Fibroblast of gingiva (primary cell): ENCODE data around the gene RADIL.

Source experiments
- DNase-seq: peaks from one replicate; pipeline ENCODE4 v3.0.0-alpha.2; 2011; ENCODE audit warnings: low read depth

Gene RADIL

DNA sequence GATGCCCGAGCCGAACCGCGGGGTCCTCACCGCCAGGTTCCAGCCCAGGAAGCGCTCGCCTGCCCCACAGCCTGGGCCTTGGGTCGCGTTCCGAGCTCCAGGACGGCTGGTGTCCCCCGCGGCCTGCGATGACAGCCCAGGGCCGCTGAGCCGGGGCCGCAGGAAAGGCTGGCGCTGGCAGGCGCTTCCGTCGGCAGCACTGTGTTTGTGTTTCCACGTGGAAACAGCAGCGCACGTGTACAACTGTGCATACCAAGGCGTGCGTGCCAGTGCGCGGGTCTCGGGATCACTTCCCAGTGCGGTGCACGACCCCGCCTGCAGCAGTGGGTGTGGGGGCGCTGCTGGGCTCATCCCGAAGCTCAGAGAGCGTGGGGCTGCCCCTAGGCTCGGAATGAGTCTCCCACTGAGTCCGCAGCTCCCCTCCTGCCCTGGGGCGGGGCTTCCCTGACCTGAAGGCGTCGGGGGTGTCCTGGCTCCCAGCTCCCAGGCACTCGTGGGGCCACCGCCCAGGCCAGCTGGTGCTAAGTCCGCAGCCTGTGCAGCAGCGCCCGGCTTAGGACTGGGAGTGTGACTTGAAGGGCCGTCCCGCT, 90.9 kb downstream of the RADIL start:
- DNase-seq: peak; percentile 24

DNA sequence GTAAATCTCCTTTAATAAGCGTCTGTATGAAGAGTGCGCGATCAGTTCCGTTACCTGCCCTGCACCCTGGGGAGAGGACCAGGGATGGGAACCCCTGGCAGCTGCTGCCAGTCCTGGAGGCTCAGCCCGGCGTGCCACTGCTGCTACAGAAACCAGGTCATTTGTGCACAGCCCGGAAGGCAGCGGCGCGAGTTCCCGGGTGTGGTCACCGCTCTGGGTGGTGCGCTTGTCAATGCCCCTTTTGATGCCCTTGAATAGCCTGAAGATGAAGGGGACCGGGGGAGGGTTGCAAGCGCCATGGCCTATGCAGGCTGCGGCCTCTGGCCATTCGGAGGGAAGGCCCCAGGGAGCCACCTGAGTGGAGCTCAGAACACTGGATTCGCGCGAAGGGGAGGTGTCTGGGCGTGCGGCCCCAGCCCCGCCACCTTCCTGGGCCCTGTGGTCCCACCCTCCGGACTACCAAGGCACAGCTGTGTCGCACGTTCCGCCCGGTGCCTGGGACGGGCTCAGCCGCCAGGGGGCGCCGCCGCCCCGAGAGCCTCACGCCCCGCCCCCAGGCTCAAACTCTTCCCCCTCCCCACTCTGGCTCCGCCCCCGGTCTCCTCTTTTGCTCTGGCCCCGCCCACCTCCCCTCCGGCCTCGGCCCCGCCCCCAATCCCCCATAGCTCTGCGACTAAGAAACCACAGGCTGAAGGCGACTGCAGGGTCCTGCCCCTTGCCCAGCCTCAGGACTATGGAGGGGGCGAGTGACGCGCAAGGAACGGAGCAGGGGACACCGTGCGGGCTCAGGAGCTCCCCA, 91.6 kb downstream of the RADIL start:
- peak; percentile 43 for DNase-seq

DNA sequence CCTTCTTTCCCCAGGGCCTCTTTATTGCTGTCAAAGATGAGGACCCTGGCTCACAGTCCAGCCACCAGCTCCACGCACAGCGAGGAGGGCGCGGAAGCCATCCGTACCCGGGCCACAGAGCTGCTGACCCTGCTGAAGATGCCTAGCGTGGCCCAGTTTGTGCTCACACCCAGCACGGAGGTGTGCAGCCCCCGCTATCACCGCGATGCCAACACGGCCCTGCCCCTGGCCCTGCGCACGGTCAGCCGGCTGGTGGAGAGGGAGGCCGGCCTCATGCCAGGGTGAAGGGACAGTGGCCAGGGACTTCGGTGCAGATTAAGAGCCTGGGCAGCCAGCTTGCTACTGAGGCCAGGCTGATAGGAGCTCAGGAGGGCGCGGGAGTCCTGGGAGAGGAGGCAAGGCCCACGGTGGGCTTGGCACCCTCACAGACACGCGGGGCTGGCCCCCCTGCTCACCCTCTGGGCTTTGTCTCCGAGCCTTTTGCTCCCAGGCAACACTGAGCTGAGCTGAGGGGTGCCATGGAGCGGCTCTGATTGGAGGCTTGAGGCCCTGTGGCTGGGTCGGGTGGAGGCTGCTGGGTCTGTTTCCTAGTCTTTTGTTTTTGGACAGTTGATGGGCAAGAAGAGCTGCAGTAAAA, 92.3 kb downstream of the RADIL start:
- DNase-seq: no peak

DNA sequence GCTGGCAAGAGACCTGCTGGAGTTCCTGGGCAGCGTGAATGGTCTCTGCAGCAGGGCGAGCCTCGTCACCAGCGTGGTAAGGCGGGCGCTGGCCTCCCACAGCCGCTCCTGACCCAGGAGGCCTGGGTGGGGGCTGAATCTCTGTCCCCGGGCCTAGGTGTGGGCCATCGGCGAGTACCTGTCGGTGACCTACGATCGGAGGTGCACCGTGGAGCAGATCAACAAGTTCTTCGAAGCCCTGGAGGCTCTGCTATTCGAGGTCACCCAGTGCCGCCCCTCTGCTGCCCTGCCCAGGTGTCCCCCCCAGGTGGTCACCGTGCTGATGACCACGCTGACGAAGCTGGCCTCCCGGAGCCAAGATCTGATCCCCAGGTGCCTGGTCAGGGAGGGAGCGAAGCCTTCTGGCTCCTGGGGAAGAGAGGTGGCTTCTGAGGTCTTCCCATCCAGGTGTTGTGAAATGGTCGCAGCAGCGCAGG, 93.0 kb downstream of the RADIL start:
- DNase-seq: no peak

DNA sequence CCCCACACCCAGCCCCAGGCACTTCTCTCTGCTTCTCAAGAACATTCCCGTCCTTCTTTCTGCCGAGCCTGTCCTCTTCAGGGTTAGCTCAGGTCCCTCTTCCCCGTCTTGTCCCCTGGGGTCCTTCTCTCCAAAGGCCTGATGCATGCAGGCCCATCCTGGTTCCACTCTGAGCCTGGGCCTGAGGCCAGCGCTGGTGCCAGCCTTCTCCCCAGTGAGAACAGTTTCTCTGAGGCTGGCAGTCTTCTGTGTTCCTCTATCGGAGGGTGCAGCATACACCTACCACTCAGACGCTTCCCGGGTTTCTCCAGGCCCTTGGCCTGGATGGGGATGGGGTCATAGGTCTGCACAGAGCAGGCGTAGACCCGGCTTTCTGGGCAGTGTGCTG, 93.4 kb downstream of the RADIL start:
- DNase-seq: no peak

DNA sequence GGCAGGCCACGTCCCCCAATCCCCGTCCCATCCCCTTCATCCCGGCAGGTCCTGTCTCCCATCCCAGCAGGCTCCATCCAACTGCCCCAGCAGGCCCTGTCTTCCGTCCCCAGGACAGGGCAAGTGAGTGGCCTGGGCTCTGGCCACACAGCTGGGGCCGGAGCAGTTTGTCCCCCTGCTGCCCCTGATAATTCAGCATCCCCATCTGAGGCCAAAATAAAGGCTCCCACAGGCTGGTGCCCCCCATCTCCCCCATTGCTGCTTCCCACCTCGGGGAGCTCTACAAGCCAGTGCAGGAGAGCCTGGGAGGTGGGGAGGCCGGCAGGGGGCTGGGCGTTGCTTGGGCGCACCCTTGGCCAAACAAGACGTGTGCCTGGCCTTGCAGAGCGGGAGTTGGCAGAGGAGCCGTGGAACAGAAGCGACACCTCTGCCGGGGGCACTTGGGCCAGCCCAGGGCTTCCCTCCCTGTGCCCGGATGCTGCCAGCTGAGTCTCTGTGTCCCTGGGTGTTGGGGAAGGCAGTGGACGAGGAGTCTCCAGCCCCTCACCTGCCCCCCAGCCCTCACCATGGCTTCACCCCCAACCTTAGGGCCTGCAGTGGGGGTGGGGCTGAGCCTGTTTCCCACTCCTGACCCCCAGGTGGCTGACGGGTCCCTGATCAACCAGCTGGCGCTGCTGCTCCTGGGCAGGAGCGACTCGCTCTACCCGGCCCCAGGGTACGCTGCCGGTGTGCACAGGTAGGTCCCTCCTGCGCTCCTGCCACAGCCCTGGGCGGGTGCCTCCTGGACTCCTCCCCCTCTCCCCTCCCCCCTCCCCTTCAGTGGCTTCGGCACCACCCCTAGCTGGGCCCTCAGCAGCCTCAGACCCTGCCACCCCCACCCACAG, 94.1 kb downstream of the RADIL start:
- DNase-seq: no peak

DNA sequence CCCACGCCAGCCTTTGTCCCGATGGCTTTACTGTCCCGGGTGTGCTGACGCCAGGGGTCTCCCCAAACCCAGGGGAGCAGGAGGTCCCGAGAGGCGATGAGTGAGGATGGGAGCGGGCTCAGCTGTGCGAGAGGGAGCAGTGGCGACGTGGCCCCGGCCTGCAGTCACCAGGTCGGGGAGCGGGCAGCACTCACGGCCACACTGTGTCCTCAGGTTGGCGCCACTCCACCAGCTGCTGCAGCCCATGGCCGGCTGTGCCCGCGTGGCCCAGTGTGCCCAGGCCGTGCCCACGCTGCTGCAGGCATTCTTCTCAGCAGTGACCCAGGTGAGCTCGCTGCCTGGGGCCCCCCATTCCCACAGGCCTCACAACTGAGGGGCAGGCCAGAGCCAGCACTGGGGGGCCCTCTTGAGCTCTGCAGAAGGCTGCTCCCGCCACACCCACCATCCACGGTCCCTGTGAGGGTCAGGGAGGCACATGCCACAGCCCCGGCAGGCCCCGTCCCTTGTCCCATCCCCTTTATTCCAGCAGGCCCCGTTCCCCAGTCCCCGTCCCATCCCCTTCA, 94.8 kb downstream of the RADIL start:
- DNase-seq: no peak

DNA sequence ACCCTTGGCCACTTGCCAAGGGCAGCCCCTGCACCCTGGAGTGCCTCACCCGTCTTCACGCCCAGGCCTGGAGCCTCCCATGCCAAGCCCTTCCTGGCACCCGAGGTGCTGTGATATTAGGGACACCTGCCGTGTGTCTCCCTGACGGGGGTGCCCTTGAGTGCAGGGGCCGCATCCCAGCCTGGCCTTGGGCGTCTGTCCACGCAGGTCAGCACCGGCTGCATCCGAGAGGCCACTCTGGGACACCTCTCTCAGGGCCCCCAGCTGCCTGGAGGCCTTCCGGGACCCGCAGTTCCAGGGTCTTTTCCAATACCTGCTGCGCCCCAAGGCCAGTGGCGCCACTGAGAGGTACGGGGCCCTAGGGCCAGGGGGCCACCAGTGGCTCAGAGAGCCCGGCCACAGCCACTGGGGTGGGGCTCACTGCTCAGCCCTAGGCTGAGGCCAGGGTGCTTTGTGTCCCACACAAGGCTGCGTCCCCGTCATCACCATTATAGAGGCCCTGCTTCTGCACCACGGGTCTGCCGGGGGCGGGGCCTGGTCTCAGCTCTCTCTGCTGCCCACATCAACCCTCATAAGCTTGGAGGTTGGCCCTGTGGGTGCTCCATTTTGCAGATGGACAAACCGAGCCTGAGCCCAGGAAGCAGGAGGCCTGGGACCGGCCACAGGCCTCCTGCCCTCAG, 95.4 kb downstream of the RADIL start:
- DNase-seq: no peak

DNA sequence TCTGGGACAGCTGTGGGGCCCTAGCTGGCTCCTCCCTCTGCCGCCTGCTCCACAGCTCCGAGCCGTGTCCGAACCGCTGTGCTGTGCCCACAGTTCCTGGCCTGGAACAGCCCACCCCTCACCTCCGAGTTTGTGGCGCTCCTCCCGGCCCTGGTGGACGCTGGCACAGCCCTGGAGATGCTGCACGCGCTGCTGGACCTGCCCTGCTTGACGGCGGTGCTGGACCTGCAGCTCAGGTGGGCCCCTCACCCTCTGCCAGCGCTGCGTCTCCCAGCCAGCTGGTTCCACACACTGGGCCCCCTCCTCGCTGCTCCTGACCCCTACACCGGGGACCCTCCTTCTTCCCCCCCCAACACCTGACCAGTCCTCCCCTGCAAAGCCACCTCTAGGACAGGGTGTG, 96.0 kb downstream of the RADIL start:
- DNase-seq: no peak

DNA sequence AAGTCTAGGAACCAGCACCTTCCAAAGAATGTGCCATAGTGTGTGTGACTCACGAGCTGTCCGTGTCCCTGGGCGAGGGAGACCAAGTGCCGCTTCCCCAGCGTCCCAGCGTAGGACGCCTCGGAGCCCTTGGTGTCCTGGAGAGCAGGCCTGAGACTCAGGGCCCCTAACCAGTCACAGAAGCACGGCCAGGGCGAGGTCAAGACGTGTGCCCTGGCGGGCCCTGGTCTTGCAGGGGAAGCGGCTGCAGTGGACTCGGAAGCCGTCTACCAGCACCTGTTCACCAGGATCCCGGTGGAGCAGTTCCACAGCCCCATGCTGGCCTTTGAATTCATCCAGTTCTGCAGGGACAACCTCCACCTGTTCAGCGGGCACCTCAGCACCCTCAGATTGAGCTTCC, 97.5 kb downstream of the RADIL start:
- DNase-seq: no peak

DNA sequence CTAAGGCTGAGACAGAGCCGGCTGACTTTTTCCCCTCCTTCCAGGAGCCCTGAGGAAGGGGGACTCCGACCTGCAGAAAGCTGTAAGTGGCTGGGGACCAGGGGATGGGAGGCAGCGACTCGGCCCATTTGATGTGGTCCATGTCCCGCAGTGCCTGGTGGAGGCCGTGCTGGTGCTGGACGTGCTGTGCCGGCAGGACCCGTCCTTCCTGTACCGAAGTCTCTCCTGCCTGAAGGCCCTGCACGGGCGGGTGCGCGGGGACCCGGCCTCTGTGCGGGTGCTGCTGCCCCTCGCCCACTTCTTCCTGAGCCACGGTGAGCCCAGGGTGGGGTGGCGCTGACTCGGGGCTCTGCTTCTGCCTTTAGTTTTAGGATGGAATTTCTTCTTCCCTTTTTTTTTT, 98.1 kb downstream of the RADIL start:
- no peak for DNase-seq

DNA sequence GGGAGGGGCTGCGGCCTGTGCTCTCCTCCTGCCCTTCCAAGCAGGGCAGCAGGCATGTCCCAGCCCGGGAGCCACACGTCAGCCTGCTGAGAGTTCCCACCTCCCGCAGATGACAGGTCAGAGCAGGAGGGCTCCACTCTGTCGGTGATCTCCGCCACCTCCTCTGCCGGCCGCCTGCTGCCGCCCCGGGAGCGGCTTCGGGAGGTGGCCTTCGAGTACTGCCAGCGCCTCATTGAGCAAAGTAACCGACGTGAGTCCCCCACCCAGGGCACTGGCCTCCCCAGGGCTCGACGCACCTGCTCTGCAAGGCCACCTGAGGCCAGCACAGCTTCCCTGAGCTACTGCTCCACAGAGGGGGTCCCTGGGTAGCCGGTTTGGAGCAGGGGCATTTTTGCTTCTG, 98.7 kb downstream of the RADIL start:
- DNase-seq: no peak

DNA sequence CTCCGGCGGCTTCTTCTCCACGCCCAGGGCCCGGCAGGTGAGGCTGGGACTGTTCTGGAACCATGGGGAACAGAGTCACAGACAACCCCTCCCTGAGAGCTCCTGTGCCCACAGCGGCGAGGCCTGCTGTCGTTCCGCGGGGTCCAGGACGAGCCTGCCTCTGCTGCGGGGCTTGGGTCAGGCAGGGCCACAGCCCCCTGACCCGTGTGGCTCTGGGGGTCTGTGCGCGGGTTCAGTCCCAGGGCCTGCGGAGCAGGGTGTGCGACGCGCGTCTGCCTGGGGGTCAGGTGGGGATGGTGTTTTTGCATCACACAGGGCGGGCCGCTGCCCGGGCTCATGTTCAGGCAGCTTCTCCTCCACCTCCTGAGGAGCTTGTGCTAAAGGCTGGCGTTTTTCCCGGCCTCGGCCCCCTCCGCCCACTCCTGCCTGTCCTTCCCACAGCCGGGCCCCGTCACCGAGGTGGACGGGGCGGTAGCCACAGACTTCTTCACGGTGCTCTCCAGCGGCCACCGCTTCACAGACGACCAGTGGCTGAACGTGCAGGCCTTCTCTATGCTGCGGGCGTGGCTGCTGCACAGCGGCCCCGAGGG, 99.7 kb downstream of the RADIL start:
- no peak for DNase-seq

DNA sequence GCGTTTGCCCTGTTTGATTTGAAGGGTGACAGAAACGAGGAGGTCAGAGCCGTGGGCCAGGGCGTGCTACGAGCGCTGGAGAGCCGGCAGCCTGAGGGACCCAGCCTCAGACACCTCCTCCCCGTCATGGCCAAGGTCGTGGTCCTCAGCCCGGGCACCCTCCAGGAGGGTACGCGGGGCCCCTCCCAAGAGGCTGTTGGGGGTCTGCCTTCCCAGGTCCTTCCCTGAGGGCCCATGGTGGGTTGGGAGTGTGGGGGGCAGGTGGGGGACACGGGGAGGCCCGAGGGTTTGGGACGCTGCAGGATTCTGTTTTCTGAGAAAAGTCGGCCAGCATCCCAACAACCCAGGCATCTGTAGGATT, 100.2 kb downstream of the RADIL start:
- no peak for DNase-seq

DNA sequence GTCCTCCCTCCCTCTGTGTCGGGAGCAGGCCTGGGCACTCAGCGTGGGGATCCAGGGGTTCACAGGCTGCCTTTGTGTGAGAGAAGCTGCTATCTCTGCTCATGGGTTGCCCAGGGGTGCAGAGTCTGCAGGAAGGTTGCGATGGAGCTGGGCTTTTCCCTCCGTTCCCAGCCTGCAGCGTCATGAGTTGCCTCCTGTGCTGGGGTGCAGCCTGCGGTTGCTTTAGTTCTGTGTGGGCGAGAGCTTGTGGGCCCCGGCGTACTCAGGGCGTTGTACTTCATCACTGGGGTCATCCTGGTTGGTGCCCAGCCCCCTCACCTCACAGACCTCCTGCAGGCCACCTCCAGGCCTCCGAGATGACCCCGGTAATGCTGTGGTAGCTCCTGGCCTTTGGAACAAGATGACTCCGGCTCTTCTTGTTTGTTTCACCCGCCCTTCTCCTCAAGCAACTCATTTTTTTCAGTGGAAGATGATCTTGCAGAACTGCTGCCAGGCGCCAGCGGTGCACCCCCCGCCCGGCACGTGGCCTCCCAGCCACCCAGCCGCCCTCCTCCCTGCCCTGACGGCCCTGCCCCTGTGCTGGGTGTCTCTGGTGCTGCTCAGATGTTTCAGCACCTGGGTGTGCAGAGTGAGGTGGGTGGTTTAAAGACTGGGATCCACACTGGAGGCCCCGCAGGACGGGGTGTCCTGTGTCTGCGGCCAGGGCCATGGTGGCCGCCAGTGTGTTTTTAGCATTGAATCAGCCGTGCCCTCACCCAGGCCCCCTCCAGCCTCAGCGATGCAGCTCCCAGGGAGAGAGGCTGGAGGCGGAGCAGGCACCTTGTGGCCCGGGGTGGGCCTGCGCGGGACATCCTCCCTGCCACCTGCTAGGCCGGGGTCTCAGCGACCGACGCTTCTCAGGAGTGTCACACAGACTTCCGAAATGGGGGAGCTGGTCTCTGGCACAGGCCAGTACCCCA, 100.9 kb downstream of the RADIL start:
- DNase-seq: no peak

DNA sequence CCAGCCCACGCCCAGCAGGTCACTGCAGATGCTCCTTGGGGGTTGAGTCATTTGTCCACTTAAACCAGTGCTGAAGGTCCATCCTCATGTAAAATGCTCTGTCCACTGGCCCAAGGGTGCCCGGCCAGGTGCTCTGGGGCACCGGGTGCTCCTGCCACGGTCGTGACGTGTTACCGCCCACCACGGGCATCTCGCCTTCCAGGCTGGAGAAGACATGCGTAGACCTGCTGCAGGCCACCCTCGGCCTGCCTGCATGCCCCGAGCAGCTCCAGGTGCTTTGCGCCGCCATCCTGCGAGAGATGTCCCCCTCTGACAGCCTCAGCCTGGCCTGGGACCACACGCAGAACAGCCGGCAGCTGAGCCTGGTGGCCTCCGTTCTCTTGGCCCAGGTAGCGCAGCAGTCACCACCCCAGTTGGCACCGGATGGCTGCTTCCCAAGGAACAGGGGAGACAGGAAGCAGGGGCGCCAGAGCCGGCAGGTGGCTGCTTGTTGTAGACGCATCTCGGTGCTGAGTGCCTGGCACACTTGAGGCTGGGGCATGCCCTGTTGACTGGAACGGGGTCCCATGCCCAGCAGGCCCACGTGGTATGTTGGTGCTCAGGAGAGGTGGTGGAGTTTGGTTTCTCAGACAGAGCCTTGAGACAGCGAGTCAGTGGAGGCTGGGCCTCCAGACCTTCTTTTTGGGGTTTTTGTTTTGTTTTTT, 102.0 kb downstream of the RADIL start:
- DNase-seq: no peak

DNA sequence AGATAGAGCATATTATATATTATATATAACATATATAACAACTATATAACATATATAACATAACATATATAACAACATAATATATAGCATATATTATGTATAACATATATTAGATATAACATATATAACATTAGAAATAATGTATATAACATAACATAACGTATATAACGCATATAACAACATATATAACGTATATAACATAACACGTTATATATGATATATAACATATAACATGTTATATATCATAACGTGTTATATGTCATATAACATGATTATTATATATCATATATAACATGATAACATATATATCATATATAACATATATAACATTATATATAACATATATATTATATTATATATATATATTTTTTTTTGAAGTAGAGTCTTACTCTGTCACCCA, 104.4 kb downstream of the RADIL start:
- DNase-seq: no peak

DNA sequence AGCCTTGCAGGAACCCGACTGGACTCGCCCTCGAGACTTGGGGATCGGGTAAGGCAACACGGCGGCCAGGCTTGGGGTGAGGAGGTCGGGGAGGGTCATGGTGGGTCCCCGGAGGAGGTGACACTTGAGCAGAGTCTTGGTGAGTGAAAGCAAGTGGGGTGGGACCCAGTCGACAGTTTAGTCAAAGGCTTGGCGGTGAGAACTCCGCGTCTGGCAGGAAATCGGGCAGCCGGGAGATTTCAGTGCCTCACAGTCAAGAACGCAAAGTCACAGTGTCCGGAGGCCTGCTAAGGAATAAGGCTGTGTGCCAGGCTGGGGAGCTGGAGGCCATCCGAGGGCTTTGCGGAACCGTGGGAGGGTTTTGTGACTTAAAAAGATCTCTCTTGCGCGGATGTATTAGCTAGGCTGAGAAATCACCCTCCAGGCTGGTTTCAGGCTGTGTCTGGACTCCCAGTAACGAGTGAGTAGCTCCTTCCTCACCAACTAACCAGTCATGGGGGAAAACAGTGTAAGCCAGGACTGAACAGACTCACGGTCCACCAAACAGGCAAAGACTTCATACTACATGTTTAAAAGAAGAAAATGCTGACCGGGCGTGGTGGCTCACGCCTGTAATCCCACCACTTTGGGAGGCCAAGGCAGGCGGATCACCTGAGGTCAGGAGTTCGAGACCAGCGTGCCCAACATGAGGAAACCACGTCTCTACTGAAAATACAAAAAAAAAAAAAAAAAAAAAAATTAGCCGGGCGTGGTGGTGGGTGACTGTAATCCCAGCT, 107.5 kb downstream of the RADIL start:
- DNase-seq: peak; percentile 57
